ENCODE data around the gene CYP24A1.

CYP24A1 gene

DNA sequence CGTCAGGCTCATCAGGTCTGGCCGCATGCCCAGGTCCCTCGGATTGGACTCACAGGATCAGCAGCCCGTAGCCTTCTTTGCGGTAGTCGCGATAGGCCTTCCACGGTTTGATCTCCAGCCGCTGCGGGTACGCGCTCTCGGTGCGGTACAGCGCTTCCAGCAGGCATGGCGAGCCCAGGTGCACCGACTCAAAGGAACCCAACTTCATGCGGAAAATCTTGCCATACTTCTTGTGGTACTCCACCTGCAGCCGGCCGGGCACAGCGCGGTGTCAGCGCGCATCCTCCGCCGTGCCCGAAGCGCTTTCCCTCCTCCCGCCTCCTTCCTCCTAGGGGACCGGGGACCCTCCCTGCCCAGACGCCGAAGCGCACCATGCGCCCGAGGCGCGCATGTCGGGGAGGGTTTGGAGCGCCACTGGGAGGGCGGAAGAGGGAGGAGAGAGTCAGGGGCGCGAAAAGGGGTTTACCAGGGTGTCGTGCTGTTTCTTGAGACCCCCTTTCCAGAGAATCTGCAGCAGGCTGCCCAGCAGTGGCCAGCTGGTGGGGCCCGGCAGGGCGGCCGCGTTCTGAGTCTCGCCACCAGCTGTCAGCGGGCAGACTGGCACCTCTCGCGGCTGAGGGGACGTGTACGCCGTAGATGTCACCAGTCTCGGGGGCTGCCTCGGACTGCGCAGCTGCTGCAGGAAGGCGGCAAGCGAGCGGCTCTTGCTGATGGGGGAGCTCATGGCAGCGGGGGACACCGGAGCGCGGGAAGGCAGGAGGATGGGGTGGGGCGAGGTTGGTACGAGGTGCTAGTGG lies 732 bp downstream of the CYP24A1 start:
- no peak for DNase-seq

- DNase-seq = no peak
Observed at GRCh38 chr20:54172532-54172855, 1.3 kb downstream of the CYP24A1 start.

DNA sequence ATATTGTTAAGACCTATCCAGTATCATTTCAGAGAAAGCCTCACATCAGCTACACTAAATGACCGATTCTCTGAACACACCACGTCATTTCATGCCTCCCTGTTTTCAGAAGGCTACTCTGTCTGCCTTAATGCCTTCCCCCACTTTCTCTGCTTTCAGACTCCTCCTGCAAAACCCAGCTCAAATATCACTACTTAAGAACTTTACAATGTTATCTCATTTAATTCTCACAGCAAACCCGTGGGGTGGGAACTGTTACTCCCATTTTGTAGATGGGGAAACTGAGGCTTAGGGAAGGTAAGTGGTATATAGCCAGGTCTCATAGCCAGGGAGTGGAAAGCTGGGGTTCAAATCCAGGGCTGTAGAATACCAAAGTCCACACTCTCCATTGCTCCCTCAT lies 2.8 kb downstream of the CYP24A1 start:
- DNase-seq = no peak

DNA sequence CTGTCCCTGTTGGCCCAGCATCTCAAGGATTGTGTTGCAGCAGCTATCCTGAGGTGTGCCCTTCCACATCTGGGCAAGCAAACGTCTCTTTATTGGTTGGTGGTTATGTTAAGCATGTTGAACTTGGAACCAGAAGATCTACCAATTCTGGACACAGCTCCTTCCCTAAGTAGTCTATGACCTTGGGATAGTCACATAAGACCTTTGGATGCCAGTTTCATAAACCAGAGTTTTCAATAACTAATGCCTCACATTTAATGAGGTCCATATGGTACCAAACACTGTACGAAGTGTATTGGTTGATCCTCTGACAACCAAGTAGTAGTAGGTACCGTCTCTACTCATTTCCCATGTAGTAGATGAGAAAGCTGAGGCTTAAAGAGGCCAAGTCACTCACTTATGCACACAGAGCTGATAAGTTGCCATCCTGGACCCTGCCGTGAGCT lies 3.7 kb downstream of the CYP24A1 start:
- DNase-seq = no peak

- no peak for DNase-seq
Observed at GRCh38 chr20:54168961-54169862, 4.6 kb downstream of the CYP24A1 start.

DNA sequence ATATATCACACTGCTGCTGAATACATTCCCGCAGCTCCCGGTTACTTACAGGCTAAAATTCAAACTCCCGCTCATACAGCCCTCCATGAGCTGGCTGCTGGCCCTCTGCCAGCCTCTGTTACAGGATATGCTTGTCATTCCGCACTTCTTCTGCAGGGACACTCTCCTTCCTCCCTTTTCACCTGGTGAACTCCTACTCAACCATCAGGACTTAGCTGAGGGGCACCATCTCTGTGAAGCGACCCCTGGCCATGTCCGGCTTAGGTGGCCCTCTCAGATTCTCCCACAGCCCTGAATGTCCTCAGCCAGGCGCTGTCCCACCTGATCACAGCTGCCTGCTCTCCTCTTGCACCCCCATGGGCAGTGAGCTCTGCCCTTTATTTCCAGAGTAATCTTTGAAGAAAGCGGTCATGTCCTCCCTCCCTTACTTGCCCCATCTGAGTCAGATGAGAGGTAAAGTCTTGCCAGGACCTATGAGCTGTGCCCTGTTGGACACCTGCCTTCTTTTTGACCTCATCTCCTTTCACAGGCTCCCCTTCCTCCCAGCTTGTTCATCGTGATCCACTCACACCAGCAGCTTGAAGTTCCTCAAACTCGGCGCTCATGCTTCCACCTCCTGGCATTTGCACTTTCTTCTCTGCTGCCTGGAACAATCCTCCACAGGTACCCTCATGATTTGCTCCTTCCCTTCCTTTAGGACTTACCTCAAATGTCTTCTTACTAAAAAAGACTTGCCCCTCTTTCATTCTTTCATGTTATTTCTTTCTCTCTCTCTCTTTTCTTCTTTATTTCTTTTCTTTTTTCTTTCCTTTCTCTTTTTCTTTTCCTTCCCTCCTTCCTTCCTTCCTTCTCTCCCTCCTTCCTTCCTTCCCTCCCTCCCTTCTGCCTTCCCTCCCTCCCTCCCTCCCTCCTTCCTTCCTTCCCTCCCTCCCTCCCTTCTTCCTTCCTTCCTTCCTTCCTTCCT lies 5.6 kb downstream of the CYP24A1 start:
- no peak for DNase-seq

GRCh38 chr20:54166987-54167662 lies 6.7 kb downstream of the CYP24A1 start:
- DNase-seq = no peak

GRCh38 chr20:54165803-54166202 lies 8.0 kb downstream of the CYP24A1 start:
- no peak for DNase-seq

- DNase-seq = no peak
Observed at GRCh38 chr20:54165014-54165413, 8.8 kb downstream of the CYP24A1 start.

DNA sequence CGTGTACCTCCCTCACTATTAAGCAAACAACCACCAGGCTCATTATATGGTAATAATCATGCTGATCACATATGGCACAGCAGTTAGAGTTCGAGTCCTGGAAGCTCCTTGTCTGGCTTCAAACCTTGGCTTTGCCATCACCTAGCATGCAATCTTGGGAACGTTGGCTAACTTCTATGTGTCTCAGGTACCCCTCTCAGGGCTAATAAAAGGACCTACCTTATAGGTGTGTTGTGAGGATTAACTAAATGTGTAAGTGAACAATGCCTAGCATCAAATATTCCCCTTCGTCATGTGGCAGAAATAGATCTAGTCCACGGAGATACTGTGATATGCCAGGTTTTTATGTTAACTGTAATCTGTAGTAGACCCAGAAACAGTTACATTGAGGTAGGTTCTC lies 10.4 kb downstream of the CYP24A1 start:
- DNase-seq = no peak

DNA sequence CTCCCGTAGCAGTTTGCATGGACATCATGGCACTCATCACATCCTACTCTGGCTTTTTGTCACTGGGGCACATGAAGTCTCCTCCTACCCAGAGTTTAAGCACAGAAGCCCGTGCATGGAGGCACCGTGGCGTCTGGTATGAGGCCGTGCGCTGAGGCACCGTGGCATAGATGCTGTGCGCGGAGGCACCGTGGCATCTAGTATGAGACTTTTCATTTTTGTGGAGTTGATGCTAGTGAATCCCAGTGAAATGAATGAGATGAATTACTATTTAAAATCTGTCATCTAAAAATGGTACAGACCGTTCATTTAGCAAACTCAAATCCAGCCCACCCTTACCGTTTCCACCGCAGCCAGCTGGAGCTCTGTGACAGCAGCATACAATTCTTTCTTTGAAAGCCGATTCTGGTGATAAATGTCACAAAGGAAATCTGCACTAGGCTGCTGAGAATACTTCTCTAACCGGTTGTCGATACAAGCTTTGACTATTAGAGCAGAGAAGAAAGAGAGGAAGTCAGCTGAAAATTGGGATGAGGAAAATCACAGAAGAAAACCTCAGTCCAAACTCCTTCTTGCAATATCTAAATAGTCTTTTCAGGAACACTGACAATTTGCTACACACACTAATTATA lies 11.3 kb downstream of the CYP24A1 start:
- no peak for DNase-seq

- DNase-seq = no peak
Observed at GRCh38 chr20:54161821-54162149, 12.0 kb downstream of the CYP24A1 start.

DNA sequence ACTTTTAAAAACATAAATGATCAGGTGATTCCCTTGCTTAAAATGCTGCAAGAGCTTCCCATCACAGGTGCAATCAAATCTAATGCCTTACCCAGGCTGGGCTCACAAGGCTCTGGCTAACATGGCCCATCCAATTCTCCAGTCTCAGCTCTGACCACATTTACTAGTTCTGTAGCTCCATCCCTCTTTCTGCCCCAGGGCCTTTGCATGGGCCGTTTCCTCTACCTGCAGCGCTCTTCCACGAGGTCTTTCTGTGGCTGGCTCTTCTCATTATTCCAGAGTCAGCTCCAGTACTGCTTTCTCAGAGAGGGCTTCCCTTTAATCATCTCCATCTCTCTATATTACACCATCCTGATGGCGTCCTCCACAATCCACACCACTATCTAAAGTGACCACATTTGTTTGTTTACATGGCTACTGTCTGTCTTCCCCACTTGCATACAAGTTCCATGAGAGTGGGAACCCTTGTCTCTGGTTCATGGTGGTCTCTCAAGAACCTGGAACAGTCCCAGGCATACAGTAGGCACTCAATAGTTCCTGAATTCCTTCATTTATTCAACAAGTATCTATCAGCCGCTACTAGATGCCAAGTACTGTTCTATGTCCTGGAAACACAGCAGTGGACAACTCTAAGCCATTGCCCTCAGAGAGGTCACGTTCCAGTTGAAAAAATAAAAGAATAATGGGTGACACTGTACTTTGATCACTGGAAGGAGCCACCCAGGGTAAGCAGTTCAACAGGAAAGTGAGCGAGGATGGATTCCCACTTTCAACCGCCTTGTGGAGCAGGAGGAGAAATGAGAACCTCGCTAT lies 12.6 kb downstream of the CYP24A1 start:
- no peak for DNase-seq

GRCh38 chr20:54160065-54161007 lies 13.4 kb downstream of the CYP24A1 start:
- no peak for DNase-seq

DNA sequence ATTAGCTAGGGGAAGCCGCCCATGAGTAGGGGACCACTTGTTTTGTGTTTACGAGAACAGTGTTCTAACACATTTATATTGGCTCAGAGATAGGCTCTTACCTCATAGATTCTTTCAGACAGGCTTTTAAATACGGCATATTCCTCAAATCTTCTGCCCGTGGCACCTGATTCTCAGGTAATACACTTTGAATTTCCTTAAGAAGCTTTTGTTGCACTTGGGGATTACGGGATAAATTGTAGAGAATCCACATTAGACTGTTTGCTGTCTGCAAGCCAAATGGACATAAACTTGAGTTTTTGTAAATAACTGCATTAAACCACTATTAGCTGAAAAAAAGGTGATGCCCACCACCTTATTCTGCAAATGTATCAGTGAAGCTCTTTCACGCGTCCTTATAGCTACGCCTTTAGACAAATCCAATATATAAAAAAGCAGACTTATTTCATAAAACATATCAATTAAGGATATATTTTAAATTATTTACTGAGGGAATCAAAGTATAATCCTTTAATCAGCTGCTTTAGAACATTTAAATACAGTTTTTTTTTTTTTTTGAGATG lies 14.8 kb downstream of the CYP24A1 start:
- DNase-seq = no peak

GRCh38 chr20:54158226-54158625 lies 15.6 kb downstream of the CYP24A1 start:
- no peak for DNase-seq

- DNase-seq = no peak
Observed at GRCh38 chr20:54156981-54157835, 16.6 kb downstream of the CYP24A1 start.

GRCh38 chr20:54156522-54156921 lies 17.3 kb downstream of the CYP24A1 start:
- no peak for DNase-seq
